Activated CD4-positive, alpha-beta T cell treated with anti-CD3 and anti-CD28 coated beads, Interleukin-2, amount 50 U/mL, for 4 hours (primary cell): Measurements from ENCODE around the gene ABCE1.
"Not testable (repeated sequence)": the region's sequence is repeated elsewhere in the genome, so short reads cannot be mapped to it uniquely, and the experiment has no call there.

Experiments used
- DNase-seq, 2 experiments: peaks; one replicate each; pipeline ENCODE4 v3.0.0-alpha.2; 2020

The ABCE1 gene

DNA sequence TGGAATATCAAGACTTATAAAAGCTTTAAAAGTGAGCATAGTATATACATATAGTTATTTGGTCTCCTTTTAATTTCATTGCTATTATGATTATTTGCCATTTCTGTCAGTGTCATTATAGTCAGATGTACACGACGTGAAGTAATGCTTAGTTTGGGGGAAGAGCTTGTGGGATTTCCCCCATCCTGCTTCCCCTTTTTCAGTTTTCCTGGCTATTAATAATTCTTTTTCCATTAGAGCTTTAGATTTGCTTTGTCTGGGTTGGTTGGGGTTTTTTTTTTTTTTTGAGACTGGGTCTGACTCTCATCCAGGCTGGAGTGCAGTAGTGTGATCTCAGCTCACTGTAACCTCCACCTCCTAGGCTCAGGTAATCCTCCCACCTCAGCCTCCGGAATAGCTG is 5.4 kb downstream of the ABCE1 start:
- no peak for DNase-seq

DNA sequence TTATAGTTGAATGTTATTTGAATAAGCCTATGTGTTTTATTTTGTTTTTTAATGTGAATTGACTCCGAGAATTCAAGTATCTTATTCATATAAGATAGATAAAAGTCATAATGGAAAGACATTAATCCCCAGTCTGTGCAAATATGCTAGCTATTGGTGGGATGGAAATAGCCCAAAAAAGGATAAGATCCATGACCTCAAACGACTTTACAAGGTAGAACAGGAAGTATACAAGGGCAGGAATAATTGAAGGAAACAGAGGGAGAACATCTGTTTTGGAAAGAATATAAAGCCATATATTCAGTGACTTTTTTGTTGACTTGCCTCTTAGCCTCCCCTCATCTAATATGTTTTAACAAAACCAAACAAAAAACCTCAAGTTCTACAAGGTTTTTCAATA is 9.0 kb downstream of the ABCE1 start:
- no peak for DNase-seq

DNA sequence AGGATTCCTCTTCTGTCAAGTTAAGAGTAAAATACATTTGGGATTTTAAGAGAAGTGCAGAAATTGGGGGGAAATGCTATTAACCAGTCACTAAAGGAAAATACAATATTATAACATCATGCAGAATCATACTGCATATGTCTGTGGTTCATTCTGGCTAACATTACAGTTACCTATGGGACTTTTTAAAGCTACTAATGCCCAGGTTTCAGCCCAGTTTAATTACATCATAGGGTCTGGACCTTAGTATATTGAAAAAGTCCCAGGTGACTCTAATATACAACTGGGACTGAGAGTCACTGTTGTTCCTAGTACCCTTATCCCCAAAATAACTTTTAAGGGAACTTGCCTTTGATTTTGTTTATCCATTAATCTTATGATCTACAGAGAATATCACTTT is 10.0 kb downstream of the ABCE1 start:
- no peak for DNase-seq

DNA sequence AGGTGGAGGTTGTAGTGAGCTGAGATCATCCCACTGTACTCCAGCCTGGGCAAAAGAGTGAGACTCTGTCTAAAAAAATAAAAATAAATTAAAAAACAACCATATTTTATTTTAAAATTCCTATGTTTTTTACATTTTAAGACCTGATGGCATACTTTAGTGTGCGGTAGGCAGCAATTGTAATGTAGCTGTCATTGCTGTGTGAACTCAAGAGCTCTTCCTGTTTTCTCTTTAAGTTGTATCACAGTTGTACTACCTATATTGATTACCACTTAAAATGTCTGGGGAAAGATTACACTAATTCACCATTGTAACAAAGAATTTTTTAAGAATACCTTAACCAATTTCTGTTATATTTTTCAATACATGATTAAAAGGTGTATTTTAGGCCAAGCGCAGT is 27.3 kb downstream of the ABCE1 start:
- DNase-seq, result no peak

DNA sequence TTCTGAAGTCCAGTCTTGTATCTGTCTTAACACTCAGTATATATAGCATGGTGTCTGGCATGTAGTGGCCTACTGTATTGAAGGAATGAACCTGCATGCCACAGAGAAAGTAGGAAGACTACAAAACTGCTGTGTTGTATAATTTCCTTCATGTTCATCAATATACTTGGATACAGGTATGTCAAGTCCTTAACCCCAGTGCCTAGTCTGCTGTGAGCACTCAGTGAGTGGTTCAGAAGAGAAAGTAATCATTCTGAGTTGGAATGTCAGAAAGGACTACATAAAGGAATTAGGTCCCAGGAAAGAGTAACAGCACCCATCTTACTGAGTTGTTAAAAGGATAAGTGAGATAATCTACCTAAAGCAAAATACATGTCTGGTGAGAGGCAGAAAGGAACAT is 32.0 kb downstream of the ABCE1 start:
- DNase-seq, result no peak

DNA sequence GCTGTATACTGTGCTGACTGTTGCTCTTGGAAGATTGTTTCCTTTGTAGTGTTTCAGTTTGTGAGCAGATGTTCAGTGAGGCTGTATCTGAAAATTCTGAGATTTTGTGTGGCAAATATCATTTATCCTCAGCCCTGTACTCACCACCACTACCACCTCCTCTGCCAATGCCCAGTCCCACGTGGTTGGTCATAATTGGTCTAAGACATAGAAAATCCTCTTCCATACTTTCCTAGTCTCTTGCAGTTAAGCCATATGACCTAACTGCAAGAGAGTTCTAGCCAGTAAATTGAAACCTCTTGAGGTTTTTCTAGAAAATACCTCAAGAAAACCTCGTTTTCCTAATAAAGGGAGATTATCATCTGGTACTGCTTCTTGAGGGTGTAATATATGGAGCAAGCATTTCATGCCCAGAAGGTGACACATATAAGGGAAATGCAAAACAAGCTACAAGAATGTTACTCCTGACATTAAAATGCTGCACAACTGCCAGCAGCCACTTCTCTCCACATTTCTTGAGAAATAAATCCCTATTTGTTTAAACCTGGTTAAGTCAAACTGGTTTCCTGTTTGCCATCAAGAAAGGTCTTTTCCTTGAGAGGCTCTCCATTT is 32.8 kb downstream of the ABCE1 start:
- no peak for DNase-seq

DNA sequence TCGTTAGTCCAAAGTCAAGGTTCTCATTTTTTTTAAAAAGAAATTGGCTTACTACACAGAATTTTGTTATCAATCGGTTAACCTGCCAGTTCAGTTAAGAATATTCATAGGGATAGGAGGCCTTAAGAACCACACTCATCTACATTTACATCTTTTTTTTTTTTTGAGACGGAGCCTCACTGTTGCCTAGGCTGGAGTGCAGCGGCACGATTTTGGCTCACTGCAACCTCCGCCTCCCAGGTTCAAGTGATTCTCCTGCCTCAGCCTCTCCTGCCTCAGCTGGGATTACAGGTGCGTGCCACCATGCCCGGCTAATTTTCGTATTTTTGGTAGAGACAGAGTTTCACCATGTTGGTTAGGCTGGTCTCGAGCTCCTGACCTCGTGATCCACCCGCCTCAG is 33.7 kb downstream of the ABCE1 start:
- DNase-seq, result no peak

DNA sequence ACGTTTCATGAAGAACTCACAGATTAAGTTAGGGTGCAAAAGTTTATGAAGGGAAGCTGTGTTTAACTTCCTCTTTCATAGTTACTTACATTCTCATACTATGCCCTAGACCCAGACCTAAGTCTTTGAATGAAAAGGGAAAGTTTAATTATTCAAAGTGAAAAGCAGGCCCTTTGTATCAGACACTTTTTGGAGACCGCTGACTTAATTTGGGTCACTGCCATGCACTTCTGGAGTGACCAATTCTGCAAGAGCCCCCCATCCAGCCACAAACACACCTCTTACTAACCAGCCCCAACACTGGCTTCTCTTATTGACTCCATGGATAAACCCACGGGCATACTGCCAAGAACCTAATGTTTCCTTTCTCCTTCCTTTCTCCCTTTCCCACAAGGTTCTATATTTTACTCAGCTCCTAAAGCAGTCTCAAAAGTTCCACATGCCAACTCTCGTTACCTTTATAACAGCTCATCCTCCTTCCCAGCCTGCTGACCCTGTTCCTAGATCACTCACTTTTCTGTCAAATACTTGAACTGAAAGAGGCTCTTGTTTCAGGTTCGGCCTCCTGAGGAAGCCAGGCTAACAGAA is 34.5 kb downstream of the ABCE1 start:
- no peak for DNase-seq

DNA sequence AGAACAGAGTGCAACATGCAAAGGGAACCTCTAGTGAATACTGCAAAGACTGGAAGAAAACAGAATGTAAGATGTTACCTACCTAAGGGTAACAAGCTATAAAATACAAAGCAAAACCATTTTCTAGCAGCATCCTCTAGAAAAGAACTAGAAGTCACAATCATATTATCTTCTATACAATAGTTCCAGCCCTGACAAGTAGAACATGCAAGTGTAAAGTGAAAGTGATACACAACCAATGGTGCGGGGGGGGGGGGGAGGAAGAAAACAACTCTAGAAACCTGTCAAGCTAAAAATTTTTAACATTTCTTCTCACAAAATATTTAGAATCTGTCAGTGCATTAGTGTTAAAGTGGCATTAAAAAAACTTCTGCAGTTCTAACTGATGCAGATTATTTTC is 38.1 kb downstream of the ABCE1 start:
- DNase-seq, result not testable (repeated sequence)

DNA sequence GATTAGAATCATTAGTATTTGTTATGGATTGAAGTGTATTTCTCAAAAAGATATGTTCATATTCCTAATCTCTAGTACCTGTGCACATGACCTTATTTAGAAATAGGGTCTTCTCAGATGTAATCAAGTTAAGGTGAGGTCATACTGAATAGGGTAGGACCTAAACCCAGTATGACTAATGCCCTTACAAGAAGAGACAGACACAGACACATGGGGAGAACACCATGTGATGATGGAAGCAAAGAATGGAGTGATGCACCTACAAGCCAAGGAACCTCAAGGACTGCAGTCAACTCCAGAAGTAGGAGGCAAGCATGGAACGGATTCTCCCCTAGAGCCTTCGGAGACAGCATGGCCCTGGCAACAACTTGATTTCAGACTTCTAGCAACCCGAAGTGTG is 50.9 kb downstream of the ABCE1 start:
- no peak for DNase-seq

DNA sequence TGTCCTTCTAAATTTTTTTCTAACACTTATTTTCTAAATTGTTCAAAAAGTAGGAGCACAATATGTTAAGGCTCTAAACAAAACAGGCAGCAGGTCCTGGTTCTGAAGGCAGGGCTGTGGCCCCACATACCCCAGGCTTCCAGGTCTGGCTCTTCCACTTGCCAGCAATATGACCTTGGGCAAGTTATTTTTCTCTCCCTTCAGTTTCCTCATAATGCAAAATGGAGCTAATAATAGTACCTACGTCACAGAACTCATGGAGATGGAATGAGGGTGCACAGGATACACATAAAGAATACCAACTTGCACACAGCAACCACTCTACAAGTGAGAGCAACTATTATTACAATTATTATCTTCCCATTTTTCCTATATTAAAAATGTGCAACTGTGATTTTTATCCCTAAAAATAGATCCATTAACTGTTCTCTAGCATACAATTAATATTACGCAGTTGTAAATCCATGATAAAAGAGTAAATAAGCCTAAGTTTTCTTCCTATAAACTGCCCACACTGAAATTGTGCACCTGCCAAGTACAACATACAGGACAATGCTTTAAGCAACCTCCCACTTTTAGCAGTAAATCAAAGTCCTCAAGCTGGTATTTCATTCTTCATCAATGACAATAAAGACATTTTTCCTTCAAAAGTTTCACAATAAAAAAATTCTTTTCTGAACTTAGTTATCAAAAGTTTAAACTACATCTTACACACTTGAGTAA is 55.2 kb downstream of the ABCE1 start:
- DNase-seq, result no peak

DNA sequence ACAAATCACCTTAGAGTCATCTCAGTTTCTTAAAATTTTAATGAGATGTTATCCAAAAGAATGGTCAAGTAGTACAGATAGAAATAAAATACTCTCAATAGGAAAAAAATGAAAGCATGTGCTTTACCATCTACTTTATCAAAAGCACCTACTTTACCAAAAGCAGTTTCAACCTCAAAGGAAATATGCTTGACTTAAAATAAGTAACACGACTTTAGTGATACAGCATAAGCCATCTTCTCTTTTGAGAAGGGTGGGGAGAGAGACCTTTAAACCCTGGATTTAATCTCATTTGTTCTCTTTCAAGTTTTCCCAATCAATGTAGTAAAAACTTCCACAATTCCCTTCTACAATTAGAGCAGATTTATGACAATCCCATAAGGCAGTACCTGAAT is 55.8 kb downstream of the ABCE1 start:
- DNase-seq, result no peak

DNA sequence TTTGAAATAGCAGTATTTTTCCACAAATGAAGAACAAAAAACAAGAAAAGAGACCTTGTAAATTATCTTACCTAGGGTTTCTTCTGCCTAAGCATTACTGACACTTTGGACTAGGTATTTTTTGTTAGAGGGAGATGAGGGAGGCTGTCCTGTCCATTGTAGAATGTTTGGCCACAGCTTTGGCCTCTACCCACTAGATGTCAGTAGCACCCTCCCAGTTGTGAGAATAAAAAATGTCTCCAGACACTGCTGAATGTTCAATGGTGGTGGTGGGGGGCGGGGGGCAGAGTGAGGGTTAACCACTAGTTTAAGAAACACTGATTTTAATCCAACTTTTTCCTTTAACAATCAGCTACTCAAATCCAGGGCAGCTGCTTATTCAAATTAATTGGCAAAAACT is 56.5 kb downstream of the ABCE1 start:
- DNase-seq, result no peak

DNA sequence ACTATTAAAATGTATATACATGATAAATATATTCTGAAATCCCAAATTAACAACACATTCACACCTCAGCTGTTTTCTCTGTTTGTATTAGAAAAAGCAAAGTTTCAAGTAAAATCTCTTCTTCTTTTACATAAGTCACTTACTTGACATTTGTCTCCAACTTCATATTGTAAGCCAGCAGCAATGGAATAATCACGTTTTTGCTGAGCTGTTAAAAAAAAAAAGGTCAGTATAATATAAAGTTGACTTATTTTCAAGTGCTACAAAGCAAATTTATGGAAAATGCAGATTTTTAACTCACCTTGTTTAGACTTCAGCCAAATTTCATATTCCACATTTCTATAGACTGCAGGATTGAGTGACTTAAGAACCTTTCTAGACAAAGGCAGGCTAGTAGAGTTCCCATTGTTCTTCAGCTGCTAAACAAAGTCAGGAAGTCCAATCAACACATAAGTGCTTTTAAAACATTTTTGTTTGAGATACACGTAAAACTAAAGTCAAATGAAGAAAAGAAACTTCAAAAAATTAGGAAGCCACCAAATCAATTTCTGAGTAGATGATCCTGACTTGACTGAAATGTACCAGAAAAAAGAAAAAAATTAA is 57.3 kb downstream of the ABCE1 start:
- DNase-seq, result no peak

DNA sequence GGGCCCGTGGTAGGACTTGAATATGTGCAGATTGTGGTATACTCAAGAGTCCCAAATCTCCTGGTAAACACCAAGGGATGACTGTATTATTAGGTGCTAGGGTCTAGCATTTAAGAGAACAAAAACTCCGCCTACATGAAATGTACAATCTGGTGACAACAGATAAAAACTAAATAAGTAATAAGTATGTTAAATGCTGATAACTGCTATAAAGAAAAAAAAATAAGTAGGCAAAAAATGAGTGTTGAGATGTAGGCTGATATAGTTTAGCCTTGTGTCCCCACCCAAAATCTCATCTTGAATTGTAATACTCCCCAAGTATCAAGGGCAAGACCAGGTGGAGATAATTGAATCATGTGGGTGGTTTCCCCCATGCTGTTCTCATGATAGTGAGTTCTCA is 58.9 kb downstream of the ABCE1 start:
- DNase-seq, result no peak

DNA sequence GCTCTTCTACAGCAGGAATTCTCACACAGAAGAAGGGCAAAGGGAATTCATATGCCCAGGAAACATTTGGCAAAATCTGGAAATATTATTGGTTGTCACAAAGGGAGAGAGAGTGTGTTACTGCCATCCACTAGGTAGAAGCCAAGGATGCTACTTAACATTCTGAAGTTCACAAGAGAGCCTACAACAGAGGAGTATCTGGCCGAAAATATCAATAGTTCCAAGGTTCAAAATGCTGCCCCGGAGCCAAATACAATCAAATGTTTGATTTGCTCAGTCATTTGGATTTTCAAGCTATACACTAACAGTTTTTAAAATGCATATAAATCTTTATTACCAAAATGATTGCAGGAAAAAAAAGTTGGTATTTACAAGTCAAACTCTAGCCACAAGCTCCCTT is 63.4 kb downstream of the ABCE1 start:
- DNase-seq, result no peak

DNA sequence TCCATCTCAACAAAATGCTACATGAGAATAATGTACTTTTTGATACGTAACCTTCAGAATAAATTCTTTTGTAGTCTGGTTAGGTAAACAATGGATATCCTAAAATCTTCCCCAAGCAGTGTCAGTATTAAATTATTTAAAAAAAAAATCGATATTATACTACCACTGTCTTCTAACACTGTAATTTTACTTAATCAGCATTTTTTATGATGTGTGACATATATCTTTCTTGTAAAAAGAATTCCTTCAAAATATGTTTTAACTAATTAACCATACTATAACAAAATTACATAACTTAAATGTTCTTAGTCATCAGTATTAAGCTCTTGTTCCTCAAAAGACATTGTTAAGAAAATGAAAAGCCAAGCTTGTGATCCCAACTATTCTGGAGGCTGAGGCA is 69.8 kb downstream of the ABCE1 start:
- no peak for DNase-seq

DNA sequence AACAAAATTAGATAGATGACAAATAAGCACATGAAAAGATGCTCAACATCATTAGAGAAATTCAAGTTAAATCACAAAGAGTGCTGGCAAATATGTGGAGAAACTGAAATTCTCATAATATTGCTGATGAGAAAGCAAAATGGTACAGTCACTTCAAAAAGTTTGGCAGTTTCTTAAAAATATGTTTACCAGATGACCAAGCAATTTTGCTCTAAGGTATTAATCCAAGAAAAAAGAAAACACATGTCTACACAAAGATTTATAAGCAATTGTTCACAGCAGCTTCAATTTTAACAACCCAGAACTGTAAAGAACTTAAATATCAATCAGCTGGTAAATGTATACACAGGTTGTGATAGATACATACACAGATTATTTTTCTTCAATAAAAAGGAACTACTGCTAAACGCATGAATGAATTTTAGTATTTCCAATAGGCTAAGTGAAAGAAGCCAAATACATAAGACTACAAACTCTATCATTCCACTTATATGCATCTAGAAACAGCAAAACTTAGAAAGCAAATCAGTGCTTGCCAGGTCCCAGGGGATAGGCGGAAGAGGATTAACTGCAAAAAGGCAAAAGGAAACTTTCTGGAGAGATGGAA is 70.6 kb downstream of the ABCE1 start:
- DNase-seq, result no peak

DNA sequence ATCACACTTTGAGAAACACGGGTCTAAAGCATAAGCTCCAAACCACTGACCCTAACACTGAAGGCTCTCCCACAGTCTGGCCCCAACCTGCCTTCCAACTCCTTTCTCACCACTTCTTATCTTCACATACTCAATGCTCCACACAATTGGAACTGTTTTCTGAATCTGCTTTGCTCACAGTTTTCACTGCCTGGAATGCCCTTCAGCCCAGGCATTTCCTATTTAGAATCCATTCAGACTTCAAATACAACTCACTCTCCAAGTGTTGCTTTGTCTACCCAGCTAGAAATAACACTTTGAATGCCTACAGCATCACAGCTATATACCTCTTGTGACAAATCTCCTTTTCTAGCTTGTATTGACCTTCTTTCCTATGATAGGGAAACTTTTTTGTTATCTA is 72.1 kb downstream of the ABCE1 start:
- no peak for DNase-seq

DNA sequence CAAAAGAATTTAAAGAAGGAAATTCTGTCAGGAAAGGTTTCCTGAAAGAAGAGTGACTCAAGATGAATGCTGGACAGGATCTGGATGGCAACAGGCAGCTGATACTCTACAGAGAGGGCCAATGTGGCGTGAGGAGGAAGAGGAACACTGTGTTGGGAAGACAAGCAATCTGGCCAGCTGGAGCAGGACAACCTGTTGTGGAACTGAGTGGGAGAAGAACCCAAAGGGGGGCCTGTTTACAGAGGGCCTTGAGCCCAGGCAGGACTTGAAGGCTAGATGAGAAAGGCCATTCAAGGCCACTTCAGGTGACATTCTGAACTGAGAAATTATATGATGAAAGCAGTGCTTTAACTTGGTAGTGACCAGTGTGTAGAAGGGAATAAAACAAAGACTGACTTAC is 73.8 kb downstream of the ABCE1 start:
- DNase-seq, result no peak

DNA sequence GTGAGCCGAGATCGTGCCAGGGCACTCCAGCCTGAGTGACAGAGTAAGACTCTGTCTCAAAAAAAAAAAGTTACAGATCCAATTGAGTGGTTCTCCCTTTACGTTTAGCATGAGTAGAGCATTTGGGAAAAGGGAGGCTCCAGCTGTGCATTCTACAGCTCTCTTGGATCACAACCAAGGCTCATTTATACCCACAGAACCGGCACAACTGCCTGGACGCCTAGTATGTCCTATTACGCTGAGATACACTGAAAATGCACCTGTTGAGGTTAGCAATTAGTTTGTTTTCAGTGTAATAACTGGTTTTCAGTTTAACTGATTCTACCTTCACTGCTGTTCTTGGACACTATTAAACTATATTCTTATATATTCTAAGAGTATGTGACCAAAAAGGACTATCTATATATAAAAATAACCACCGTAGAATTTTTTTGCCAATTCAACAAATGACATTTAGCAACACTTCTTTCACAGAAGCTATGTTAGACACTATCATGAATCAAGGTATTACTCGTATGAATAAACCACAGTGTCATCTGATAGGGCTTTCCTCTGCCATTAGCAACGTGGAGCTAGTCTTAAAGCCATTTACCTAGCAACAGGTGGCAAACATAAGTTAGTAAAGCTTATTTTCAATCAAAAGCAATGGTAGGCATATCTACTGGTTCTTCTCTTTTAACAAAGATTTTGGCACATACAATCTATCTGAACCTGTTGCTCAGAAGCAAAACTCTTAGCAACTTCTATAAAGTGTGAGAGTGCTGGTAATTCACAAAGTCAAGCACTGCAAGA is 78.7 kb downstream of the ABCE1 start:
- DNase-seq, result no peak

DNA sequence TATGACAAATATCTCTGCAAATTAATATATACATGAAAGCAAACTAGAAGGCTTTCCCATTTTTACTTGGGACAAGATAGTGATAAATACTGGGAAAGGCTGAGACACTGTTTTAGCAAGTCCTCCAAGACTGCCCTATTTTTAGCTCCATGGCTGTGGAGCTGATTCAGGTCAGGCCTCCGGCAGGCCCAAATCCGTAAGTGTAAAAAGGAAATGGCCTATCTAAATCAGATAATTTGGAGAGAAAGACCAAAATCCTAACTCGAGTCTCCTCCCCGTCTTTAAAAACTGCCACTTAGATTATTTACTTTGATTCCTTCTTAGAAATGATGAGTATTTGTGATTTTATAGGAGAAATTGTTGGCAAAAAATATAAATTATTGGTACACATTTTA is 79.4 kb downstream of the ABCE1 start:
- no peak for DNase-seq

DNA sequence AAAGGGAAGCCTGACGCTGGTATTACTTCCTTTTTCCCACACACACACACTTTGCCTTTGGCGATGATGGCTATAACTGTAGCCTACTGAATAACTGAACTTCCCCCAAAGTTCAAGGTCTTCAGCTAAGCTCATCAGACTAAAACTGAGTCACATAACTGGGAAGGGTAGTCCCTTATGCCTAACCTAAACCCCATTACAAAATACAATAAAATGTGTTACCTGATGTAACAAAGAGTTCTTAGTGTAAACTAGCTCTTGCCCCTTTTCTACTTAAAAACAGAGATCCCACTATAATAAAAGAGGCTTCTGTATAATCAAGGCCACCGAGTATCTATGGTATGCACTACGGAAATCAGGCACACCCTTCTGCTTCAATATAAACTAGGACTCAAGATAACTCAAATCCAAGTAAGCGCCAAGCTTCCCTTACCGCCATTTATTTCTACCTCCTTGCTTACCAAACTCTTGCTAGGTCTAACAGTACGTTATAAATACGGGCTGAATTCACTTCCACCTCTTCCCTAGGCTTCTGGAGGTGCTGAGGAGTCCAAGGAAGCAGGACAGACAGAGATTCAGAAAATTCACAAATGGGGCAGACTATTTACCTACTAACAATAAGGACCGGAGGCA is 79.9 kb downstream of the ABCE1 start:
- no peak for DNase-seq
